ENCODE results near the gene CCDC92.
A peak's percentile ranks its signal among the peaks of the same experiment; 100 is the strongest.

The CCDC92 gene

GRCh38 chr12:123960856-123961255 lies 11.8 kb downstream of the CCDC92 start:
- Histone ChIP-seq H3K27me3 (ENCODE audit: control insufficient read depth in 1 of 2, insufficient read depth in 2 of 2, low read length in 2 of 2) (no peaks in the 10 kb centered on the region), H3K36me3 (ENCODE audit: control insufficient read depth in 2 of 2, insufficient read depth in 2 of 2, low read length in 2 of 2) (peaks cover 0 to 2% of the 10 kb centered on the region in 2 donors), H3K4me3 (ENCODE audit: low read length in 2 of 2) (no peak overlapping the region), H3K4me1 (ENCODE audit: control insufficient read depth, insufficient read depth, low read length) (peaks cover 4% of the 10 kb centered on the region), H3K9me3 (ENCODE audit: control insufficient read depth in 2 of 2, low read length in 2 of 2) (no peaks in the 10 kb centered on the region), H3K9ac (ENCODE audit: low read length in 2 of 2) (no peak overlapping the region), H3K27ac (ENCODE audit: low read length) (no peak overlapping the region)

DNA sequence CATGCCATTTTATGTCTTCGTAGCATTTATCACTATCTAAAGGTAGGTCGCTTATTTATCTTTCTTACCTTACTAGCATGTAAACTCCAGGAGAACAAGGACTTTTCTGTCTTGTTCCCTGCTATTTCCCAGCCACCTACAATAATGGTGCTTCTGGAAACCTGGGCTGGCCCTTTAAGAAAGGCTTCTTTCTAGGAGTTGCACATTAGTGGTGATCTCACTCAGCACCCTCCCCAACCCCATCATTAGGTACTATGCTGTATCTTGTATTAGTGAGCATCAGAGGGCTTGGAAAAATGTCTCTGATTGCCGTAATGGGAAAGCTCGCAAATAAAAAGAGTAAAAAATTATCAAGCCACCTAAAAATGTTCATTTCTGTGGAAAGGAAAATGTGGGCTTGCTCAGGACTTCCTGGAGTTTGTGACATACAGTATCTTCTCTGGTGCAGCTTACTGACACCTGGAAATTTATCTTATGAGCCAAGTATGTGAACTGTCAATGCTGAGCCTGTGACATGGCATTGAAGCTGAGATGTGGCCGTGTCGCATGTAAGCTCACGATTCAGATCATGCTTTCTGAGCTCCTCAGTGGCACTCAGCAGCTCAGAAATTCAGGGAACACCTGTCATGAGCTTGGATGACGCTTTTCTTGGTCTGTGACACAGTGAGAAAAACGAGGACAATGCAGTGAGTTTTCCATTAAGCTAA lies 12.4 kb downstream of the CCDC92 start:
- no peak overlapping the region for H3K9ac ChIP-seq (ENCODE audit: low read length in 2 of 2)
- no peaks in the 10 kb centered on the region for H3K9me3 ChIP-seq (ENCODE audit: control insufficient read depth in 2 of 2, low read length in 2 of 2)
- H3K27me3 ChIP-seq (ENCODE audit: control insufficient read depth in 1 of 2, insufficient read depth in 2 of 2, low read length in 2 of 2) = no peaks in the 10 kb centered on the region
- H3K4me1 ChIP-seq (ENCODE audit: control insufficient read depth, insufficient read depth, low read length) = peaks cover 4% of the 10 kb centered on the region
- no peaks in the 10 kb centered on the region for H3K36me3 ChIP-seq (ENCODE audit: control insufficient read depth in 2 of 2, insufficient read depth in 2 of 2, low read length in 2 of 2)
- peak overlapping the region; percentile 82 for H3K27ac ChIP-seq (ENCODE audit: low read length)
- no peak overlapping the region for H3K4me3 ChIP-seq (ENCODE audit: low read length in 2 of 2)

GRCh38 chr12:123958876-123959275 lies 13.8 kb downstream of the CCDC92 start:
- no peaks in the 10 kb centered on the region for H3K27me3 ChIP-seq (ENCODE audit: control insufficient read depth in 1 of 2, insufficient read depth in 2 of 2, low read length in 2 of 2)
- H3K9me3 ChIP-seq (ENCODE audit: control insufficient read depth in 2 of 2, low read length in 2 of 2) = no peaks in the 10 kb centered on the region
- no peaks in the 10 kb centered on the region for H3K36me3 ChIP-seq (ENCODE audit: control insufficient read depth in 2 of 2, insufficient read depth in 2 of 2, low read length in 2 of 2)
- no peak overlapping the region for H3K4me3 ChIP-seq (ENCODE audit: low read length in 2 of 2)
- peaks cover 4% of the 10 kb centered on the region for H3K4me1 ChIP-seq (ENCODE audit: control insufficient read depth, insufficient read depth, low read length)
- no peak overlapping the region for H3K9ac ChIP-seq (ENCODE audit: low read length in 2 of 2)
- peak overlapping the region; percentile 82 for H3K27ac ChIP-seq (ENCODE audit: low read length)

DNA sequence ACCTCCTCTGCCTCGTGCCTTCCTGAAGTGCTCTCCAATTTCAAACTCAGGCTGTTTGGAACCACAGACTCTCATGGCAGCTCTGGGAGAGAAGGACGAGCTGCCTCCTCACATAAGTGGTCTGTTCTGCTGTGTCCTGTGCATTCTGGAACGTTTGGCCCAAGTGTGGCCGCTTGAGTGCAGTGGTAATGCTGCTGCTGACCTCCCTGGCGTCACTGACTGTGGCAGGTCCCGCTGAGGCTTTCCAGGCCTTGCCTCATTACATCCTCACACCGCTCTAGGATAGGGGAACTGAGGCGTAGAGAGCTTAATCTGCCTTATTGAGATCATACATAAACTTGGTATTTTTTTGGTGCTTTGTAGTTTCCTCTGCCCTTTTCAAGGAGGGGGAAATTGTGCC lies 14.2 kb downstream of the CCDC92 start:
- Histone ChIP-seq H3K9me3 (ENCODE audit: control insufficient read depth in 2 of 2, low read length in 2 of 2) (no peaks in the 10 kb centered on the region), H3K27me3 (ENCODE audit: control insufficient read depth in 1 of 2, insufficient read depth in 2 of 2, low read length in 2 of 2) (no peaks in the 10 kb centered on the region), H3K27ac (ENCODE audit: low read length) (peak overlapping the region; percentile 82), H3K36me3 (ENCODE audit: control insufficient read depth in 2 of 2, insufficient read depth in 2 of 2, low read length in 2 of 2) (no peaks in the 10 kb centered on the region), H3K4me3 (ENCODE audit: low read length in 2 of 2) (no peak overlapping the region), H3K9ac (ENCODE audit: low read length in 2 of 2) (no peak overlapping the region), H3K4me1 (ENCODE audit: control insufficient read depth, insufficient read depth, low read length) (peaks cover 4% of the 10 kb centered on the region)

DNA sequence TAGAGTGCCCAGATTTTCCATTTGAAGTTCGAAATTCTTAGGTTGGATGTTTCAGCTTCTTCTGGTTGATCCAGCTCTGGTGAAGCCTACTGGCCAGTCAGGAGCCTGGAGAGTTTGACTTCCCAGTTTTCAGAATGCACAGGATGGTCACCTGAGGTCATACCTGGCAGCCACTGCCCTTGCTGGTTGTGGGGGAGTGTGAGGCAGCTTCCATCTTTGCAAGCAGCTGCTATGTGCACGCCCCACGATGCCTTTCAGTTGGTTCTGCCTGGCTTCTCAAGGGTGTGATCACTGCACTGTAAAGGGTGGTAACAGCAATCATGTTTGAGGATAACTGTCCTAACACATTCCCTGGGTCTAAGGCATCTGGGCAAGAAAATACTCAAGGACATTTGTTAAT lies 15.4 kb downstream of the CCDC92 start:
- H3K36me3 ChIP-seq (ENCODE audit: control insufficient read depth in 2 of 2, insufficient read depth in 2 of 2, low read length in 2 of 2) = no peaks in the 10 kb centered on the region
- H3K27me3 ChIP-seq (ENCODE audit: control insufficient read depth in 1 of 2, insufficient read depth in 2 of 2, low read length in 2 of 2) = no peaks in the 10 kb centered on the region
- H3K9me3 ChIP-seq (ENCODE audit: control insufficient read depth in 2 of 2, low read length in 2 of 2) = no peaks in the 10 kb centered on the region
- H3K27ac ChIP-seq (ENCODE audit: low read length) = no peak overlapping the region
- peaks cover 4% of the 10 kb centered on the region for H3K4me1 ChIP-seq (ENCODE audit: control insufficient read depth, insufficient read depth, low read length)
- no peak overlapping the region for H3K4me3 ChIP-seq (ENCODE audit: low read length in 2 of 2)
- no peak overlapping the region for H3K9ac ChIP-seq (ENCODE audit: low read length in 2 of 2)

GRCh38 chr12:123956249-123956648 lies 16.4 kb downstream of the CCDC92 start:
- Histone ChIP-seq H3K27me3 (ENCODE audit: control insufficient read depth in 1 of 2, insufficient read depth in 2 of 2, low read length in 2 of 2) (no peaks in the 10 kb centered on the region), H3K9me3 (ENCODE audit: control insufficient read depth in 2 of 2, low read length in 2 of 2) (no peaks in the 10 kb centered on the region), H3K27ac (ENCODE audit: low read length) (no peak overlapping the region), H3K4me1 (ENCODE audit: control insufficient read depth, insufficient read depth, low read length) (peaks cover 4% of the 10 kb centered on the region), H3K9ac (ENCODE audit: low read length in 2 of 2) (no peak overlapping the region), H3K4me3 (ENCODE audit: low read length in 2 of 2) (no peak overlapping the region), H3K36me3 (ENCODE audit: control insufficient read depth in 2 of 2, insufficient read depth in 2 of 2, low read length in 2 of 2) (no peaks in the 10 kb centered on the region)

GRCh38 chr12:123954647-123955350 lies 17.8 kb downstream of the CCDC92 start:
- Histone ChIP-seq H3K4me1 (ENCODE audit: control insufficient read depth, insufficient read depth, low read length) (peaks cover 8% of the 10 kb centered on the region), H3K9me3 (ENCODE audit: control insufficient read depth in 2 of 2, low read length in 2 of 2) (no peaks in the 10 kb centered on the region), H3K9ac (ENCODE audit: low read length in 2 of 2) (no peak overlapping the region), H3K36me3 (ENCODE audit: control insufficient read depth in 2 of 2, insufficient read depth in 2 of 2, low read length in 2 of 2) (no peaks in the 10 kb centered on the region), H3K27me3 (ENCODE audit: control insufficient read depth in 1 of 2, insufficient read depth in 2 of 2, low read length in 2 of 2) (no peaks in the 10 kb centered on the region), H3K27ac (ENCODE audit: low read length) (no peak overlapping the region), H3K4me3 (ENCODE audit: low read length in 2 of 2) (no peak overlapping the region)

DNA sequence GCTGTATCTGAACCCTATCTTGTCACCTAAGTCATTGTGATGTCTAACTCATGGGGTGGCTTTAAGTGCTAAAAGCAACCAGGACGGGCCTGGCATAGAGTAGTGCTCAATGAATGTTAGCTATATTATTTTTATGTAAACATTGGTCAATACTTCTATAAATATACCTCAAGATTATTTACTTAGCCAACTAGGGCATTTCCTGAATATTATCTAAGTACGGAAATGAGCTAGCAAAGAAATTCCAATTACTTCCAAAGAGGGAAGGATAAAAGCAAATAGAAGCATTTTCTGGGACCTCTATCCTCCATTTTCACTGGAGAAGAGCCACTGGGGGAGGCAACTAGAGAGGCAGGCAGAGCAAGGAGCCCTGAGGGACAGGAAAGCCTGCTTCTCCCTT lies 20.6 kb downstream of the CCDC92 start:
- no peaks in the 10 kb centered on the region for H3K9me3 ChIP-seq (ENCODE audit: control insufficient read depth in 2 of 2, low read length in 2 of 2)
- H3K4me1 ChIP-seq (ENCODE audit: control insufficient read depth, insufficient read depth, low read length) = peaks cover 4% of the 10 kb centered on the region
- peaks cover 0 to 3% of the 10 kb centered on the region in 2 donors for H3K36me3 ChIP-seq (ENCODE audit: control insufficient read depth in 2 of 2, insufficient read depth in 2 of 2, low read length in 2 of 2)
- no peak overlapping the region for H3K9ac ChIP-seq (ENCODE audit: low read length in 2 of 2)
- H3K4me3 ChIP-seq (ENCODE audit: low read length in 2 of 2) = no peak overlapping the region
- no peak overlapping the region for H3K27ac ChIP-seq (ENCODE audit: low read length)
- H3K27me3 ChIP-seq (ENCODE audit: control insufficient read depth in 1 of 2, insufficient read depth in 2 of 2, low read length in 2 of 2) = no peaks in the 10 kb centered on the region

GRCh38 chr12:123951467-123951866 lies 21.2 kb downstream of the CCDC92 start:
- Histone ChIP-seq H3K4me1 (ENCODE audit: control insufficient read depth, insufficient read depth, low read length) (peaks cover 5% of the 10 kb centered on the region), H3K27ac (ENCODE audit: low read length) (no peak overlapping the region), H3K9ac (ENCODE audit: low read length in 2 of 2) (no peak overlapping the region), H3K4me3 (ENCODE audit: low read length in 2 of 2) (no peak overlapping the region), H3K9me3 (ENCODE audit: control insufficient read depth in 2 of 2, low read length in 2 of 2) (no peaks in the 10 kb centered on the region), H3K36me3 (ENCODE audit: control insufficient read depth in 2 of 2, insufficient read depth in 2 of 2, low read length in 2 of 2) (peaks cover 0 to 3% of the 10 kb centered on the region in 2 donors), H3K27me3 (ENCODE audit: control insufficient read depth in 1 of 2, insufficient read depth in 2 of 2, low read length in 2 of 2) (no peaks in the 10 kb centered on the region)

- H3K27me3 ChIP-seq (ENCODE audit: control insufficient read depth in 1 of 2, insufficient read depth in 2 of 2, low read length in 2 of 2) = no peaks in the 10 kb centered on the region
- no peak overlapping the region for H3K9ac ChIP-seq (ENCODE audit: low read length in 2 of 2)
- peaks cover 0 to 3% of the 10 kb centered on the region in 2 donors for H3K36me3 ChIP-seq (ENCODE audit: control insufficient read depth in 2 of 2, insufficient read depth in 2 of 2, low read length in 2 of 2)
- H3K27ac ChIP-seq (ENCODE audit: low read length) = no peak overlapping the region
- peaks cover 8% of the 10 kb centered on the region for H3K4me1 ChIP-seq (ENCODE audit: control insufficient read depth, insufficient read depth, low read length)
- H3K4me3 ChIP-seq (ENCODE audit: low read length in 2 of 2) = no peak overlapping the region
- H3K9me3 ChIP-seq (ENCODE audit: control insufficient read depth in 2 of 2, low read length in 2 of 2) = no peaks in the 10 kb centered on the region
These were observed 21.9 kb downstream of the CCDC92 start for GRCh38 chr12:123950476-123951349.

All from stomach smooth muscle (tissue), 2 donors.